Measurements from ENCODE around the gene NDUFAB1.
A peak's percentile ranks its signal among the peaks of the same experiment; 100 is the strongest.

Gene NDUFAB1

GRCh38 chr16:23561586-23561985 is 34.5 kb downstream of the NDUFAB1 start:
- CTCF ChIA-PET = interaction anchor here (0.6 kb wide), 2 partner anchors 31 to 482 kb away, joined by 3 to 6 read pairs; no protein-coding TSS in a partner anchor
- Histone ChIP-seq H3K4me1 (ENCODE audit: control insufficient read depth, insufficient read depth, low read length) (no peaks in the 10 kb centered on the region), H3K4me3 (ENCODE audit: low read depth, low read length) (no peak overlapping the region), H3K27ac (ENCODE audit: extremely low read depth, low read depth, low read length) (no peak overlapping the region), H3K9me3 (ENCODE audit: control insufficient read depth, insufficient read depth, low read depth, low read length) (no peaks in the 10 kb centered on the region), H3K36me3 (ENCODE audit: control insufficient read depth in 2 of 2, insufficient read depth in 1 of 2, low read length in 2 of 2) (peaks cover 17 to 76% of the 10 kb centered on the region in 2 experiments)
- POLR2A ChIA-PET = no interaction called here
- TF ChIP-seq ZNF701 (tag by site-specific recombination; IDR thresholded peaks at IDR 0.05) (no peak), ZNF157 (tag by site-specific recombination; IDR thresholded peaks at IDR 0.05) (no peak), ZNF140 (tag by site-specific recombination; IDR thresholded peaks at IDR 0.05) (no peak), ZNF776 (tag by site-specific recombination; IDR thresholded peaks at IDR 0.05; ENCODE audit: borderline replicate concordance) (no peak), ZNF600 (tag by site-specific recombination; IDR thresholded peaks at IDR 0.05) (no peak), ZNF132 (tag by site-specific recombination; IDR thresholded peaks at IDR 0.05; ENCODE audit: borderline replicate concordance) (no peak), ZNF112 (tag by site-specific recombination; IDR thresholded peaks at IDR 0.05) (no peak), ZNF692 (tag by site-specific recombination; IDR thresholded peaks at IDR 0.05) (no peak), ZSCAN5A (tag by site-specific recombination; IDR thresholded peaks at IDR 0.05) (no peak), ZNF449 (tag by site-specific recombination; IDR thresholded peaks at IDR 0.05) (no peak), ZNF571 (tag by site-specific recombination; IDR thresholded peaks at IDR 0.05) (no peak), ZNF558 (tag by site-specific recombination; IDR thresholded peaks at IDR 0.05) (no peak), ZNF311 (tag by site-specific recombination; IDR thresholded peaks at IDR 0.05; ENCODE audit: borderline replicate concordance) (no peak), ZFHX2 (tag by site-specific recombination; conservative IDR thresholded peaks at IDR 0.05) (no peak)
- TF ChIP-seq, protein P1, sequence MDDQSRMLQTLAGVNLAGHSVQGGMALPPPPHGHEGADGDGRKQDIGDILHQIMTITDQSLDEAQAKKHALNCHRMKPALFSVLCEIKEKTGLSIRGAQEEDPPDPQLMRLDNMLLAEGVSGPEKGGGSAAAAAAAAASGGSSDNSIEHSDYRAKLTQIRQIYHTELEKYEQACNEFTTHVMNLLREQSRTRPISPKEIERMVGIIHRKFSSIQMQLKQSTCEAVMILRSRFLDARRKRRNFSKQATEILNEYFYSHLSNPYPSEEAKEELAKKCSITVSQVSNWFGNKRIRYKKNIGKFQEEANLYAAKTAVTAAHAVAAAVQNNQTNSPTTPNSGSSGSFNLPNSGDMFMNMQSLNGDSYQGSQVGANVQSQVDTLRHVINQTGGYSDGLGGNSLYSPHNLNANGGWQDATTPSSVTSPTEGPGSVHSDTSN (CRISPR knock-in tag; IDR thresholded peaks at IDR 0.05) = no peak

DNA sequence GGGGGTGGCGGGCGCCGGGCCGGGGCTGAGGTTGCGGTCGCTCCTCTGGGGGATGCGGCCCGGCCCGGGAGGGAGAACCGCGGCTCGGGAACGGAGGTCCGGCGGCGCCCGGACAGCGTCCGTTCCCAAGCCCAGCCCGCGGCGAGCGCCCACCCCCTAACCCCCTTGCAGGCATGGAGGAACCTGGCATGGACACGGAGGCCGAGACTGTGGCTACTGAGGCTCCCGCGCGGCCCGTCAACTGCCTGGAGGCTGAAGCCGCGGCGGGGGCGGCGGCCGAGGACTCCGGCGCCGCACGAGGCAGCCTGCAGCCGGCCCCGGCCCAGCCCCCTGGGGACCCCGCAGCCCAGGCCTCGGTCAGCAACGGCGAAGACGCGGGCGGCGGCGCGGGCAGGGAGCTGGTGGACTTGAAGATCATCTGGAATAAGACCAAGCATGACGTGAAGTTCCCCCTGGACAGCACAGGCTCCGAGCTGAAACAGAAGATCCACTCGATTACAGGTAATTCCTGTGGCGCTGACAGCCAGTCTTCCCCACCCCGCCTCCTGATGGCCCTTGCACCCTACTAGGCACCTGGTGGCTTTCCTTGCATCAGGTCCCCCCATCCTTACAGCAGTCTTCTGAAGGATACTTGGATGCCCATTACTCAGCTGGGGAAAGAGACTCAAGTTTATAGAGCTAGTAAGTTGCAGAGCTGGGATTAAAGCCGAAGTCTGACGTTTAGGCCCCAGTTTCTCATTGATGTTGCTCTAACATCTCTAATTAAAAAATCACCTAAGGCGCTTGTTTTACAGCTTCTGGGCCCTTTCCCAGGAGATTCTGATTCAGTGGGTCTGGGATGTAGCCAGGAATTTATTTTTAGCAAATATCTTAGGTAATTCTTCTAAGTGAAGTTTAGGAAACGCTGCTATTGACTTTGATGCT is 38.1 kb downstream of the NDUFAB1 start:
- POLR2A ChIA-PET = interaction anchor here (0.7 to 1.6 kb wide), 15 partner anchors 11 to 170 kb away, joined by 3 to 8 read pairs (median 4); partner anchors contain the start of gene GGA2
- Histone ChIP-seq H3K27ac (ENCODE audit: extremely low read depth, low read depth, low read length) (peak overlapping the region; percentile 60; the same call in 1 of the 2 replicates), H3K36me3 (ENCODE audit: control insufficient read depth in 2 of 2, insufficient read depth in 1 of 2, low read length in 2 of 2) (peaks cover 8 to 45% of the 10 kb centered on the region in 2 experiments), H3K9me3 (ENCODE audit: control insufficient read depth, insufficient read depth, low read depth, low read length) (no peaks in the 10 kb centered on the region), H3K4me3 (ENCODE audit: low read depth, low read length) (peak overlapping the region; percentile 87), H3K4me1 (ENCODE audit: control insufficient read depth, insufficient read depth, low read length) (no peaks in the 10 kb centered on the region)
- CTCF ChIA-PET = interaction anchor here (0.6 to 1.5 kb wide), 16 partner anchors 12 to 973 kb away, joined by 3 to 11 read pairs (median 3); partner anchors contain the start of gene NDUFAB1
- TF ChIP-seq ZNF549 (tag by site-specific recombination; IDR thresholded peaks at IDR 0.05) (0 out of 2 replicates have a peak, but pooled peaks have one; percentile 9), ZNF677 (tag by site-specific recombination; IDR thresholded peaks at IDR 0.05) (0 out of 2 replicates have a peak, but pooled peaks have one; percentile 24), ZNF335 (tag by site-specific recombination; conservative IDR thresholded peaks at IDR 0.05) (peak; percentile 77), ZNF776 (tag by site-specific recombination; IDR thresholded peaks at IDR 0.05; ENCODE audit: borderline replicate concordance) (no peak), YY2 (tag by site-specific recombination; IDR thresholded peaks at IDR 0.05) (0 out of 2 replicates have a peak, but pooled peaks have one; percentile 11), HOXC10 (CRISPR knock-in tag; IDR thresholded peaks at IDR 0.05) (0 out of 2 replicates have a peak, but pooled peaks have one; percentile 40), ZNF747 (tag by site-specific recombination; IDR thresholded peaks at IDR 0.05) (no peak), ZBTB6 (tag by site-specific recombination; IDR thresholded peaks at IDR 0.05) (peak; percentile 36; the same call in 1 of the 2 replicates), ZFP41 (tag by site-specific recombination; IDR thresholded peaks at IDR 0.05; ENCODE audit: borderline replicate concordance) (no peak)
- TF ChIP-seq, protein P2, sequence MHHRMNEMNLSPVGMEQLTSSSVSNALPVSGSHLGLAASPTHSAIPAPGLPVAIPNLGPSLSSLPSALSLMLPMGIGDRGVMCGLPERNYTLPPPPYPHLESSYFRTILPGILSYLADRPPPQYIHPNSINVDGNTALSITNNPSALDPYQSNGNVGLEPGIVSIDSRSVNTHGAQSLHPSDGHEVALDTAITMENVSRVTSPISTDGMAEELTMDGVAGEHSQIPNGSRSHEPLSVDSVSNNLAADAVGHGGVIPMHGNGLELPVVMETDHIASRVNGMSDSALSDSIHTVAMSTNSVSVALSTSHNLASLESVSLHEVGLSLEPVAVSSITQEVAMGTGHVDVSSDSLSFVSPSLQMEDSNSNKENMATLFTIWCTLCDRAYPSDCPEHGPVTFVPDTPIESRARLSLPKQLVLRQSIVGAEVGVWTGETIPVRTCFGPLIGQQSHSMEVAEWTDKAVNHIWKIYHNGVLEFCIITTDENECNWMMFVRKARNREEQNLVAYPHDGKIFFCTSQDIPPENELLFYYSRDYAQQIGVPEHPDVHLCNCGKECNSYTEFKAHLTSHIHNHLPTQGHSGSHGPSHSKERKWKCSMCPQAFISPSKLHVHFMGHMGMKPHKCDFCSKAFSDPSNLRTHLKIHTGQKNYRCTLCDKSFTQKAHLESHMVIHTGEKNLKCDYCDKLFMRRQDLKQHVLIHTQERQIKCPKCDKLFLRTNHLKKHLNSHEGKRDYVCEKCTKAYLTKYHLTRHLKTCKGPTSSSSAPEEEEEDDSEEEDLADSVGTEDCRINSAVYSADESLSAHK (tag by site-specific recombination; IDR thresholded peaks at IDR 0.05) = no peak

All from HEK293 (cell line).